Umbilical cord (tissue), 2 donors: ENCODE measurements around the gene MFSD1. TPM values are rescaled to one million over a fixed set of nuclear protein-coding genes. Genes with fewer than 3 reads are reported as not detected.

Experiments
- DNase-seq: peaks from one replicate; pipeline ENCODE4 v3.0.0-alpha.2; 2015; ENCODE audit warnings: low spot score
- total RNA-seq: library from RNA; depleted of rRNA; stranded (reverse); fragments of >200 nt; gene quantifications from one replicate; pipeline ENCODE4 v1.2.3, GENCODE V29; 2014; ENCODE audit warnings: low replicate concordance; ENCODE audit not compliant: insufficient read depth

The MFSD1 gene, protein sequence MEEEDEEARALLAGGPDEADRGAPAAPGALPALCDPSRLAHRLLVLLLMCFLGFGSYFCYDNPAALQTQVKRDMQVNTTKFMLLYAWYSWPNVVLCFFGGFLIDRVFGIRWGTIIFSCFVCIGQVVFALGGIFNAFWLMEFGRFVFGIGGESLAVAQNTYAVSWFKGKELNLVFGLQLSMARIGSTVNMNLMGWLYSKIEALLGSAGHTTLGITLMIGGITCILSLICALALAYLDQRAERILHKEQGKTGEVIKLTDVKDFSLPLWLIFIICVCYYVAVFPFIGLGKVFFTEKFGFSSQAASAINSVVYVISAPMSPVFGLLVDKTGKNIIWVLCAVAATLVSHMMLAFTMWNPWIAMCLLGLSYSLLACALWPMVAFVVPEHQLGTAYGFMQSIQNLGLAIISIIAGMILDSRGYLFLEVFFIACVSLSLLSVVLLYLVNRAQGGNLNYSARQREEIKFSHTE
- 55.6 TPM for total RNA-seq

DNA sequence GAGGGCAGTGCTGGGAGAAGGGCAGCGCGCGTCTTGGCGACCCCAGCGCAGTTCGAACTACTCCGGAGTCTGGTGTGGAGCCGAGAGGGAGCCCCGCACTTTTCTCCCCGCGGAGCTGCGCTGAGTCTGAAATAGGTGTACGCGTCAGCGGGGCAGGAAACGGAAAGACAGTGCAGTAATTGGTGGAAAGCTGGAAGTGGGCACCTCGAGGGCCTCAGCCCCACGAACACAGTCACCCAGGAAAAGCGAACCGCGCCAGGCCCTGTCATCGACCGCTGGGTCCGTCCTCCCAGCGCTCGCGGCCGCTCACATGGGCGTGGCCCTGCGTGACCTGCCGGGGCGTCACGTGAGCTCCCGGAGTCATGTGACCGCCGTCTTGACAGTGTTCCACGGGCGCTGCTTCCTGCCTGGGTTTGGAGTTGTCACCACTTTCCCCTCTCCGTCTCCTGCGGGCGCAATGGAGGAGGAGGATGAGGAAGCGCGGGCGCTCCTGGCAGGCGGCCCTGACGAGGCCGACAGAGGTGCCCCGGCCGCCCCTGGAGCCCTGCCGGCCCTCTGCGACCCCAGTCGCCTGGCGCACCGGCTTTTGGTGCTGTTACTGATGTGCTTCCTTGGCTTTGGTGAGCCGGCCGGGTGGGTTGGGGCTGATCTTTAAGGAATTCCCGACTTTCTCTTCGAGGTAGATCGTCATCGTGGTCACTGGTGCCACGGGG is at the start of gene MFSD1:
Gene MFSD1, plus strand, starts transcription at position 359 of the 713 bp plus-strand sequence. Its CDS starts 99 bp downstream, at position 458.
- peak; percentile 96 for DNase-seq

DNA sequence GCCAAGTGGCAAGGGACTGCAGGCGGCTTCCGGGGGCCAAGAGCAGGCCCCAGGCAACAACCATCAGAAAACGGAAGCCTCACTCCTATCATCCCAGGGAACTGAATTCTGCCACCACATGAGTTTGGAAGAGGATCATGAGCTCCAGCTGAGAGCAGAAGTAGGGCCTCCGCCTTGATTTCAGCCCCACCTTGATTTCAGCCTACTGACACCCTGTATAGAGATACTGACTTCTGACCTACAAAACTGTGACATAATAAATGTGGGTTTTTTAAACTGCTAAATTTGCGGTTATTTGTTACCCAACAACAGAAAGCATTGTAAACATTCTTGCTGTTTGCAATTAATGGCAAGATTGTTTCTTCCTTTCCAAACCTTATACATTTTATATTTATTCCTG is 48.0 kb upstream of the MFSD1 start:
- DNase-seq = no peak

DNA sequence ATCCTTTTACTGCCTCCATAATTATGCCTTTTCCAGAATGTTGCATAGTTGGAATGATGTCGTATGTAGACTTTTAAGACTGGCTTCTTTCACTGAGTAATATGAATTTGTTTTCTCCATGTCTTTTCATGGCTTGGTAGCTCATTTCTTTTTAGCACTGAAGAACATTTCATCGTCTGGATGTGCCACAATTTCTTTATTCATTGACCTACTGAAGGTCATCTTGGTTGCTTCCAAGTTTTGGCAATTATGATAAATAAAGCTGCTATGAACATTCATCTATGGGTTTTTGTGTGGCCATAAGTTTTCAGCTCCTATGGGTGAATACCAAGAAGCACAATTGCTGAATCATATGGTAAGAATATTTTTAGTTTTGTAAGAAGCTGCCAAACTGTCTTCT is 46.4 kb upstream of the MFSD1 start:
- no peak for DNase-seq

GRCh38 chr3:158761350-158761749 is 40.5 kb upstream of the MFSD1 start:
- DNase-seq = no peak

DNA sequence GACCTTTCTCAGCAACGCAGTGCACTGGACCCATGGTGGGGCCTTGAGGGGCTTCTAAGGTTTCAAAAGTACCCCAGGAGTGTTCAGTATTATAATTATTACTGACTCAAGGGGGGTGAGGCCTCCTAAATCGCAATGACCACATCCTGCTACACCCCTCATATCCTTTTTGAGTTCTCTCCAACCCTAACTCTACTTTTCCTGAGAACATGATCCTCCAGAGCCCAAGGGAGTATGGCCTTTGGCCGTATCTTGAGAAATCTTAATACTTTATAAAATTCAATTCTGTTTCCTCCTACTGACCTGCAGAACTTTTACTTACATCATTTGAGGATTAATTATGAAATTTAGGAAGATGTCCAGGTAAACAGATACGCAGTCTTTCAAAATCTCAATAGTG is 39.2 kb upstream of the MFSD1 start:
- DNase-seq = no peak

DNA sequence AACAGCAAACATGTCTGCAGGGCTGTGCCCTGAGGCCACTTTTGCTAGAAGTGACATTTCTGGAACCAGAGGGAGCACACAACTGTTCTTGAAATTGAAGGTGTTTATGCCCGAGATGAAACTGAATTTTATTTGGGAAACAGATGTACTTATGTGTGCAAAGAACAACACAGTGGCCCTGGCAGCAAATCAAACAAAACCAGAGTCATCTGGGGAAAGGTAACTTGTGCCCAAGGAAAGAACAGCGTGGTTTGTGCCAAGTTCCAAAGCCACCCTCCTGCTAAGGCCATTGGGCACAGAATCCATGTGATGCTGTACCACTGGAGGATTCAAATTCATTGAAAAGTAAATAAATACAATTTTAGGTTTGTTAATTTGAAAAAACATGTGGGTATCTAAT is 38.4 kb upstream of the MFSD1 start:
- no peak for DNase-seq

DNA sequence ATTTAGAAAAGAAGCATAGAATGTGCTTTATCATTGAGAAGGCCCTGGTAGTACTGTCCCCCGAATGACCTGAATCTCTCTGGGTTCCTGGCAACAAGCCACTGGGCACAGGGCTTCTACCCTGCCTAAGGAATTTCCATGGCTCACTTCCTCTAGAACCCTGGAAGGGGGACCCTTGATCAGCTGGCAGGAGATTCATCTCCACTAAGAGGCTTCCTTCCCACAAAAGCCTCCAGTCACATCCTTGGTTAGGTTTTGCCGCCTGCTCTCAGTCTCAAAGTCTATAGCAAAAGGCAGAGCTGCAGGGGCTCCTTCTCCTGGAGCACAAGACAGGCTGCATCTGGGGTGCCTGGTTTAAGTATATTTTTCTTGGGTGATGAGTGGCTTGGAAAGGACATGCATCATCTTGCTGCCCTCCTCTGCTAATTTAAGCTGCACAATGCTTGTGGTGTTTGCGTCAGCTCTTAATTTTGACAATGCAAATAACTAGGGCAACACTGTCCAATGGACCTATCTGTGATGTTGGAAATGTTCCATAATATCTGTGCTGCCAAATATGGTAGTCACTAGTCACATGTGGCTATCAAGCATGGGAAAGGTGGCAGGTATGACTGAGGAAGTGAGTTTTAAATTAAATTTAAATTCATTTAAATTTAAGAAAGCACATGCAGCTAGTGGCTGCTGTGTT is 36.2 kb upstream of the MFSD1 start:
- no peak for DNase-seq

- DNase-seq = no peak
Observed at GRCh38 chr3:158766364-158766763, 35.5 kb upstream of the MFSD1 start.

DNA sequence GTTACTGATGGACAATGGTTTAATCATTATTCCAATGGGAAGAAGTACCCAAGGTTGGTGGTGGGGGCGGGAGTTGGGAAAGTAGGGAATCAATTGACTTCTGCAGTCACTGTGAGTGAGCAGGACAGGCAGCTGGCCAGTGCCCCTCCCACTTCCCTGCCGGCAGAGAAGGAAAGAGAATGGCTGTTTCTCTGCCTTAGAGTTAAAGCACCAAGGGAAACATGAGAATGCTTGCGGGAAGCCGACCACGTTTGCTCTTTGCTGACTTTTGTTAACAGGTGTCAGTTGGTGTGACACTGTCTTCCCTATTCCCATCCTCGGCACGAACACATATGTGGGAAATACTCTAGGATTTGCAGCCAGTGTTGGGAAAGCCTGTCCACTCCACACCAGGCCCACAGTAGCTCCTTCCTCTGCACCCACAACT is 33.5 kb upstream of the MFSD1 start:
- peak; percentile 59 for DNase-seq

GRCh38 chr3:158768881-158769543 is 32.8 kb upstream of the MFSD1 start:
- peak; percentile 93 for DNase-seq

DNA sequence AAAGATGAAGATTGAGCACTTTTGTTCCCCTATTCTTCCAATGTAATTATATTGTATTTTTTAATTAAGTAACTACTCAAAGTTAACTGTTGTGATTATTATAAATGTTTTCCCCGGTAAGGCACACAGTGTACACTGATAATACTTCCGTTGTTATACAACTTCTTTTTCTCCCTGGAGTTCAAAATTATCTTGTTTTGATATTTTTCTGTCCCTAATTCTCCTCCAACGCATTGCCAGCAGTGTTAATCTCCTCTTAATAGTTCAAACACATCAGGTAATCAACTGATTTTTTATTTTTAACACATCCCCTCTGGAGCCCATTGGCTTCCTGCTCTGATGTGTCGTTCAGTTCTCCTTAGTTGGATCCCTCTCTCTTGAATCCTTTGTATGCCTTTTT is 32.3 kb upstream of the MFSD1 start:
- no peak for DNase-seq

GRCh38 chr3:158769952-158770740 is 31.7 kb upstream of the MFSD1 start:
- DNase-seq = no peak

DNA sequence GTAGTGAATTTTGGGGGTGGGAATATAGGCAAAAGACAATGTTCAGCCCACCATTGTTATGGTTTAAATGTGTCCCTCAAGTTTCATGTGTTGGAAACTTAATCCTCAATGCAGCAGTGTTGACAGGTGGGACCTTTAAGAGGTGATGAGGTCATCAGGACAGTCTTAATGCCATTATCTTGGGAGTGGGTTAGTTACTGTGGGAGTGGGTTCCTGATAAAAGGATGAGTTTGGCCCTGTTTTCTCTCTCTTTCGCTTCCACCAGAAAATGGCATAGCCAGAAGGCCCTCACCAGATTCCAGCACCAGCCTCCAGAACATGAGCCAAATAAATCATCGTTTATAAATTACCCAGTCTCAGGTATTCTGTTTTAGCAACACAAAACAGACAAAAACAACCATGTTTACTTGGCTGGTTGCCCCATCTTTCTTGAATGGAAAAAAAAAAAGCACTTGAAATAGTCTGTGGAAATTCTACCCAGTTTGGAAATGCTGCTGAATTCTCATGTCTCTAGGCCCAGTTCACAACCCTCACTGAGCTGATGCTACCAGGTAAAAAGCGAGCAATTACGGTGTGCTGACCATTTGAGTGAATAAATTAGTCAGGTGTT is 31.0 kb upstream of the MFSD1 start:
- no peak for DNase-seq

DNA sequence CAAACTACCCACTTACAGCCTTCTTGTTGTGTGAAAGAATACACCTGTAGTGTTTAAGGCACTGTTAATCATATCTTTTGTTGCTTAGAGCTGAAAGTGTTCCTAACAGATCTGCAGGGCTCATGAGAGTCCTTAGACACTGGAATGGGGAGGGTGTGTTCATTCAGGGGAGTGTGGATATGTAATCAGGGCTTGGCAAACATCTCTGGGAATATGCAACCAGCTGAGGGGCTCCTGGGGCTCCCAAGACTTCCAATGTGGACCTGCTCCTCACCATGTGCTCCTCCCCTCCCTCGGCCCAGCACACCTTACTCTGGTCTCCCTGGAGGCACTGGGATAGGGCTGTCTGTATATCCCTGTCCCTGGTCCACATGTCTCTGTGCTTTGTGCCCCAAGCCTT is 30.3 kb upstream of the MFSD1 start:
- no peak for DNase-seq

DNA sequence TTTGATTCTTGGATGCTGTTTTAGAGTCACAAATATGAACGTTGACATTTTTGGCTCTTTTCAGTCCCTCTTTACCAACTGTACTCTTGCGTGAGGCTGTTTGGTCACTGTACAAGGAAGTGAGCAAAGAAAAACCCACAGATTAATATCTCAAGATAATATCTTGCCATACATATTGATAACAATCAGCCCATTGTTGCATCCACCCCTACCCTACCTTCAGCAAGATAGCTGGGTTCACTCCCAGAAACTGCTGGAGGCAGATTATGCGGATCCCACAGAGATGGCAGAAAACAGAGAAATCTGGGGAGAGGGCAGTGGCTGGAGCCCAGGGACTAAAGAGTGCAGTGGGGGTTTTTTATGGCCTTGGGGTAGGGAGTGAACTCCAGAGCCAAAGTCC is 29.9 kb upstream of the MFSD1 start:
- DNase-seq = no peak

- DNase-seq = no peak
Observed at GRCh38 chr3:158773166-158773565, 28.7 kb upstream of the MFSD1 start.

GRCh38 chr3:158773845-158774830 is 27.7 kb upstream of the MFSD1 start:
- DNase-seq = peak; percentile 57

- peak; percentile 55 for DNase-seq
Observed at GRCh38 chr3:158774965-158775364, 26.9 kb upstream of the MFSD1 start.
